Measurements from ENCODE around the gene LNP1. TPM values are rescaled to one million over a fixed set of nuclear protein-coding genes. Genes with fewer than 3 reads are reported as not detected.

Gene LNP1
- total and polyA plus RNA-seq, 2 of the 13 experiments (the other 11 are each of a cell fraction or from before 2014, with no cell fraction given), result 3.6 to 7.0 TPM

GRCh38 chr3:100492059-100493006, 91.0 kb downstream of the LNP1 start, which contains the start of gene TMEM45A (continued):
- no peak for TF ChIP-seq ZNF318 (CRISPR knock-in tag; IDR thresholded peaks at IDR 0.05)
- TF ChIP-seq ZNF691 (CRISPR knock-in tag; IDR thresholded peaks at IDR 0.05; ENCODE audit: borderline replicate concordance, low read depth), result 0 out of 2 replicates have a peak, but pooled peaks have one; percentile 48
- no peak for TF ChIP-seq ZNF644 (CRISPR knock-in tag; IDR thresholded peaks at IDR 0.05; ENCODE audit: low read depth)
- TF ChIP-seq ZBTB49 (CRISPR knock-in tag; IDR thresholded peaks at IDR 0.05; ENCODE audit: borderline replicate concordance), result no peak
- no peak for TF ChIP-seq ONECUT2 (CRISPR knock-in tag; IDR thresholded peaks at IDR 0.05)
- no peak for TF ChIP-seq PLSCR1 (CRISPR knock-in tag; IDR thresholded peaks at IDR 0.05; ENCODE audit: borderline replicate concordance)
- TF ChIP-seq ZEB1 (IDR thresholded peaks at IDR 0.05; ENCODE audit: insufficient replicate concordance, low read depth), result peak; percentile 33
- TF ChIP-seq ATF2 (CRISPR knock-in tag; IDR thresholded peaks at IDR 0.05), result peak; percentile 20; the same call in 1 of the 2 replicates
- 0 out of 2 replicates have a peak, but pooled peaks have one; percentile 62 for TF ChIP-seq ZNF740 (CRISPR knock-in tag; IDR thresholded peaks at IDR 0.05)
- TF ChIP-seq NKX3-1 (CRISPR knock-in tag; IDR thresholded peaks at IDR 0.05), result peak; percentile 87
- TF ChIP-seq ATF5 (CRISPR knock-in tag; IDR thresholded peaks at IDR 0.05; ENCODE audit: low read depth), result 0 out of 2 replicates have a peak, but pooled peaks have one; percentile 72
